OCI-LY7 (cell line): ENCODE data around the gene ZNF37A. TPM values are rescaled to one million over a fixed set of nuclear protein-coding genes. Genes with fewer than 3 reads are reported as not detected.
"Not testable (repeated sequence)": the region's sequence is repeated elsewhere in the genome, so short reads cannot be mapped to it uniquely, and the experiment has no call there.

Source experiments
- BruUV-seq: library from RNA; stranded (reverse); fragments of 400-500 nt; replicated peaks from 2 replicates; lab custom pipeline; 2021; lab: Mats Ljungman, UMichigan
- CTCF ChIA-PET: fragments of 300-600 bp; sonication (Branson Sonifier 250); formaldehyde crosslinking; loops from one replicate; lab custom pipeline; 2022; ENCODE audit warnings: antibody characterized with exemption; ENCODE audit not compliant: unreplicated experiment; lab: Charles Lee
- POLR2A ChIA-PET: fragments of 300-600 bp; sonication (Branson Sonifier 250); formaldehyde crosslinking; loops from one replicate; lab custom pipeline; 2022; ENCODE audit warnings: antibody characterized with exemption; lab: Charles Lee
- DNase-seq: peaks from one replicate; pipeline ENCODE4 v3.0.0-alpha.2; 2015; ENCODE audit warnings: low spot score
- H2AFZ ChIP-seq: fragments of 200-600 bp; sonication (generic), shearing (Covaris generic); 2 replicates; pipeline ENCODE4 v1.6.1; 2014; ENCODE audit warnings: mild to moderate bottlenecking, antibody characterized with exemption, low read length, moderate library complexity
- H3K27ac ChIP-seq: fragments of 200-600 bp; sonication (generic); 2 replicates; pipeline ENCODE4 v1.5.1; 2014; ENCODE audit warnings: mixed run types, low read depth, mild to moderate bottlenecking, moderate library complexity, low read length, inconsistent platforms; ENCODE audit not compliant: poor library complexity, severe bottlenecking
- H3K36me3 ChIP-seq: fragments of 200-600 bp; sonication (generic); 2 replicates; pipeline ENCODE4 v1.6.1; 2014; ENCODE audit warnings: mild to moderate bottlenecking, antibody characterized with exemption, low read length, moderate library complexity, mixed read lengths; ENCODE audit not compliant: insufficient read depth
- H3K4me1 ChIP-seq: fragments of 200-600 bp; sonication (generic); 2 replicates; pipeline ENCODE4 v1.5.1; 2014; ENCODE audit warnings: mild to moderate bottlenecking, low read length; ENCODE audit not compliant: insufficient read depth, poor library complexity, severe bottlenecking
- H3K4me2 ChIP-seq: fragments of 200-600 bp; sonication (generic); 2 replicates; pipeline ENCODE4 v1.6.1; 2014; ENCODE audit warnings: mild to moderate bottlenecking, low read length
- H3K4me3 ChIP-seq: fragments of 200-600 bp; sonication (generic); 2 replicates; pipeline ENCODE4 v1.5.1; 2014; ENCODE audit warnings: mild to moderate bottlenecking, low read depth, low read length; ENCODE audit not compliant: poor library complexity, severe bottlenecking
- H3K79me2 ChIP-seq: fragments of 200-600 bp; sonication (generic); 2 replicates; pipeline ENCODE4 v1.6.1; 2016; ENCODE audit warnings: low read depth, mild to moderate bottlenecking, low read length, moderate library complexity, mixed read lengths; ENCODE audit not compliant: insufficient read depth
- H3K9me2 ChIP-seq: fragments of 200-600 bp; sonication (generic); 2 replicates; pipeline ENCODE4 v1.6.1; 2016; ENCODE audit warnings: mild to moderate bottlenecking, low read length, mixed read lengths; ENCODE audit not compliant: insufficient read depth
- H3K9me3 ChIP-seq: fragments of 200-600 bp; sonication (generic); 2 replicates; pipeline ENCODE4 v1.6.1; 2014; ENCODE audit warnings: mild to moderate bottlenecking, mixed run types, low read length, mixed read lengths
- H4K20me1 ChIP-seq: fragments of 200-600 bp; sonication (generic); 2 replicates; pipeline ENCODE4 v1.6.1; 2014; ENCODE audit warnings: mild to moderate bottlenecking, antibody characterized with exemption, low read length, moderate library complexity, mixed read lengths; ENCODE audit not compliant: insufficient read depth
- EZH2phosphoT487 ChIP-seq: fragments of 200-600 bp; sonication (generic); IDR thresholded peaks from 2 replicates; pipeline ENCODE4 v1.6.1; 2018; ENCODE audit warnings: low read depth, borderline replicate concordance, mild to moderate bottlenecking, mixed run types, antibody characterized with exemption, low read length, moderate library complexity, mixed read lengths
- intact Hi-C: fragments of 100-400 bp; cut with micrococcal nuclease; formaldehyde crosslinking; loops from one replicate; pipeline ENCODE4 v1.10.0; 2022; ENCODE audit not compliant: unreplicated experiment
- total RNA-seq, 2 experiments: library from RNA; depleted of rRNA in 1 of 2; stranded (reverse); fragments of >200 nt in 1 of 2; shearing (Covaris generic) in 1 of 2; gene quantifications; 2 replicates each; pipeline ENCODE4 v1.2.3, GENCODE V29; 2014 to 2022
- TF ChIP-seq, protein P1 (sequence below): fragments of 200-600 bp; sonication (generic); conservative IDR thresholded peaks from 2 replicates; pipeline ENCODE4 v1.5.1; 2014; ENCODE audit warnings: mild to moderate bottlenecking, antibody characterized with exemption, low read length, moderate library complexity, mixed read lengths

The ZNF37A gene
- total RNA-seq, 2 experiments from 2014 or later: 21.2 to 38.1 TPM

DNA sequence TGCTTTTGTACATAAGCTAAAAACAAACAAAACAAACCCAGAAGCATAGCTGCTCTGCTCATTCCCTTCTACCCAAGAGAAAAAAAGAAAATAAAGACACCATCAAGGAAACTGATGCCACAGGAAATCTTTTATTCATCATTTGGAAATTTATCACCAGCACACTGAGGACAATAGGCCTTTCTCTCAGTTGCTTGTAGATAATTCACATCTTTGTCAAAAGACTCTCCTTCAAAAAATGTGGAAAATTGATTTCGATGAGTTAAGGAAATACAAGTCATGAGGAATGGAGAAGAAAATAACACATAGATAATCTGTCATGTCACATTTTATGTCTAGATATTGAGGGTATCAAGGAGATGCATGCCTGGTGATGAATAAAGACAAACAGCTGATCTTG is 53.5 kb downstream of the ZNF37A start:
- H3K4me3 ChIP-seq: no peak overlapping the region
- no peak overlapping the region for H2AFZ ChIP-seq
- TF ChIP-seq EZH2phosphoT487: no peak
- TF ChIP-seq, protein P1, sequence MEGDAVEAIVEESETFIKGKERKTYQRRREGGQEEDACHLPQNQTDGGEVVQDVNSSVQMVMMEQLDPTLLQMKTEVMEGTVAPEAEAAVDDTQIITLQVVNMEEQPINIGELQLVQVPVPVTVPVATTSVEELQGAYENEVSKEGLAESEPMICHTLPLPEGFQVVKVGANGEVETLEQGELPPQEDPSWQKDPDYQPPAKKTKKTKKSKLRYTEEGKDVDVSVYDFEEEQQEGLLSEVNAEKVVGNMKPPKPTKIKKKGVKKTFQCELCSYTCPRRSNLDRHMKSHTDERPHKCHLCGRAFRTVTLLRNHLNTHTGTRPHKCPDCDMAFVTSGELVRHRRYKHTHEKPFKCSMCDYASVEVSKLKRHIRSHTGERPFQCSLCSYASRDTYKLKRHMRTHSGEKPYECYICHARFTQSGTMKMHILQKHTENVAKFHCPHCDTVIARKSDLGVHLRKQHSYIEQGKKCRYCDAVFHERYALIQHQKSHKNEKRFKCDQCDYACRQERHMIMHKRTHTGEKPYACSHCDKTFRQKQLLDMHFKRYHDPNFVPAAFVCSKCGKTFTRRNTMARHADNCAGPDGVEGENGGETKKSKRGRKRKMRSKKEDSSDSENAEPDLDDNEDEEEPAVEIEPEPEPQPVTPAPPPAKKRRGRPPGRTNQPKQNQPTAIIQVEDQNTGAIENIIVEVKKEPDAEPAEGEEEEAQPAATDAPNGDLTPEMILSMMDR: no peak
- POLR2A ChIA-PET: no interaction called here
- H3K4me2 ChIP-seq: no peak overlapping the region
- H4K20me1 ChIP-seq: no peaks in the 10 kb centered on the region
- H3K27ac ChIP-seq: no peak overlapping the region
- H3K79me2 ChIP-seq: no peaks in the 10 kb centered on the region
- H3K9me3 ChIP-seq: no peaks in the 10 kb centered on the region
- no peaks in the 10 kb centered on the region for H3K9me2 ChIP-seq
- no TSS peak for BruUV-seq
- CTCF ChIA-PET: no interaction called here
- DNase-seq: no peak
- intact Hi-C loops: no loop called here
- no peaks in the 10 kb centered on the region for H3K36me3 ChIP-seq
- peaks cover 9% of the 10 kb centered on the region for H3K4me1 ChIP-seq

DNA sequence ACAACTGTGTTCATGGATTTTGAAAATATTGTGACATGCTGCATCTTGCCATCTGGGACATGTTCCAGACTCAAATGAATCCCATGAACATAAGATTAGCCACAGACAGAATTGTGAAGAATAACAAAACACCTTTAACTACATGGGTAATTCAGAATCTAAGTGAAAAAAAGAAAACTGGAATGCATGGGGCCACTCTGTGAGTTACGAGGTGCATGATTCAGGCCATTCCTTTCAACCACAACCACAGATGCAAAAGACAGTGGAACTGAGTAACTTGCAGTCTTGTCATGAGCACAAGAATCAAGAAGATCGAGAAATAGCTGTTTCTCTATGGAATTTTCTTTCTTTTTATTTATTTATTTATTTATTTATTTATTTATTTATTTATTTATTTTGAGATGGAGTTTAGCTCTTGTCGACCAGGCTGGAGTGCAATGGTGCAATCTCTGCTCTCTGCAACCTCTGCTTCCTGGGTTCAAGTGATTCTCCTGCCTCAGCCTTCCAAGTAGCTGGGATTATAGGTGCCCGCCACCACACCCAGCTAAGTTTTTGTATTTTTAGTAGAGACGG is 56.8 kb downstream of the ZNF37A start:
- POLR2A ChIA-PET: interaction anchor here (0.6 kb wide), 1 partner anchor 78 kb away, joined by 4 read pairs; no protein-coding TSS in a partner anchor

DNA sequence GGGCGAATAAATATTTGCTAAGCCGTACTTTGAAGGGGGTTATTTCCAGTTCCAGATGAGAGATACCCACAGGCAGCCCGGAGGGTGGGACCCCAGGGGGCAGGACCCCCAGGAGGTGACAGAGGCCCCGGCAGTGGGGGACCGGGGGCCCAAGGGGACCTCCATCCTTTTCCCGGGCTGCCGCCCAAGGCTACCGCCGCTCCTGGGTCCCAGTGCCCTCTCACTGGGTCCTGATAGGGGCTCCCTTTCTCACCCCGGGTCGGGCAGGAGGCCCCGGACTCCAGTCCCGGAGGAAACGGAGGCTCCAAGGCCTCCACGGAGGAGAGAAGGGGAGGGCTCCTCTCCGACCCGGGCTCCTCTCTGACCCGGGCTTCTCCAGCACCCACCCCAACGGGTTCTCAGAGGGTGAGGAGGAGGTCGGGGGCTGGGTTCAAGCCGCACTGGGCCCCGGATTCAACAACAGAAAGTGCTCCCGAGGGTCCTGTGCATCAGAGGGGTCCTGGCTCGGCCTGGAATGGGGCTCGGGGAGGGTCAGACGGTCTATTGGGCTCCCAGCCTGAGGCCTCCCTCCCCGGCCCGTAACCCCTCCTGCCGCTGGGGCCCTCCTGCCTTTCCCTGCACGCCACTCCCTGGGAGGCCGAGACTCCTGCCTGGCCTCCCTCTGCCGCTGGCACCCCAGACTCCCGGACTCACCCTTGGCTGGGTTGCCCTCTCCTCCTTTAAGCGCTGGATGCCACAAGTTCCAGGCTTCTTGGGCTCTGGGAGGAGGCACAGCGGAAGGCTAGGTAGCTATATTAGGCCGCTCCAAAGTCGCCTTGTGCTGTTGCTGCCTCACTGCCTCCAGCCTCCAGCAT is 62.5 kb downstream of the ZNF37A start:
- Histone ChIP-seq H3K4me2 (no peak overlapping the region), H3K27ac (no peak overlapping the region), H4K20me1 (no peaks in the 10 kb centered on the region), H3K9me3 (no peaks in the 10 kb centered on the region), H3K9me2 (no peaks in the 10 kb centered on the region), H3K4me1 (no peaks in the 10 kb centered on the region), H2AFZ (no peak overlapping the region), H3K36me3 (no peaks in the 10 kb centered on the region), H3K79me2 (no peaks in the 10 kb centered on the region), H3K4me3 (no peak overlapping the region)
- CTCF ChIA-PET: no interaction called here
- intact Hi-C loops: no loop called here
- POLR2A ChIA-PET: no interaction called here
- TF ChIP-seq, protein P1: no peak
- TF ChIP-seq EZH2phosphoT487: no peak
- no peak for DNase-seq
- BruUV-seq: no TSS peak

More for the DNA sequence above, 56.8 kb downstream of the ZNF37A start:
- CTCF ChIA-PET, H3K36me3 ChIP-seq, BruUV-seq, H3K79me2 ChIP-seq, DNase-seq, H3K9me2 ChIP-seq, H3K4me3 ChIP-seq, H2AFZ ChIP-seq, intact Hi-C loops, H3K4me2 ChIP-seq, H3K9me3 ChIP-seq, H3K27ac ChIP-seq, H3K4me1 ChIP-seq, H4K20me1 ChIP-seq: not testable (repeated sequence)
